ENCODE results near the gene PGS1.
A peak's percentile ranks its signal among the peaks of the same experiment; 100 is the strongest.

Gene PGS1

DNA sequence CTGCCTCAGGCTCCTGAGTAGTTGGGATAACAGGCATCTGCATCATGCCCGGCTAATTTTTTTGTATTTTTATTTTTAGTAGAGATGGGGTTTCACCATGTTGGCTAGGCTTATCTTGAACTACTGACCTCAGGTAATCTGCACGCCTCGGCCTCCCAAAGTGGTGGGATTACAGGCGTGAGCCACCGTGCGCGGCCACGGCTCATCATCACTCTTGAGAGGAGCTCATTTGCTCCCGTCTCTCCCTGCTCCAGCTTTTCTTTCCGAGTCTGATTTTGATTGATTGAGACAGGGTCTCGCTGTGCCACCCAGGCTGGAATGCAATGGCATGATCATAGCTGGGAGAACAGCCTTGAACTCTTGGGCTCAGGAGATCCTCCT lies 12.6 kb downstream of the PGS1 start:
- no peak overlapping the region for H3K4me3 ChIP-seq (ENCODE audit: low read depth, low read length)
- in situ Hi-C loops (cut with HindIII; ENCODE audit: low pct_ligation_motif_present, low sequenced_read_pairs) = no loop called here
- TF ChIP-seq, protein P1, sequence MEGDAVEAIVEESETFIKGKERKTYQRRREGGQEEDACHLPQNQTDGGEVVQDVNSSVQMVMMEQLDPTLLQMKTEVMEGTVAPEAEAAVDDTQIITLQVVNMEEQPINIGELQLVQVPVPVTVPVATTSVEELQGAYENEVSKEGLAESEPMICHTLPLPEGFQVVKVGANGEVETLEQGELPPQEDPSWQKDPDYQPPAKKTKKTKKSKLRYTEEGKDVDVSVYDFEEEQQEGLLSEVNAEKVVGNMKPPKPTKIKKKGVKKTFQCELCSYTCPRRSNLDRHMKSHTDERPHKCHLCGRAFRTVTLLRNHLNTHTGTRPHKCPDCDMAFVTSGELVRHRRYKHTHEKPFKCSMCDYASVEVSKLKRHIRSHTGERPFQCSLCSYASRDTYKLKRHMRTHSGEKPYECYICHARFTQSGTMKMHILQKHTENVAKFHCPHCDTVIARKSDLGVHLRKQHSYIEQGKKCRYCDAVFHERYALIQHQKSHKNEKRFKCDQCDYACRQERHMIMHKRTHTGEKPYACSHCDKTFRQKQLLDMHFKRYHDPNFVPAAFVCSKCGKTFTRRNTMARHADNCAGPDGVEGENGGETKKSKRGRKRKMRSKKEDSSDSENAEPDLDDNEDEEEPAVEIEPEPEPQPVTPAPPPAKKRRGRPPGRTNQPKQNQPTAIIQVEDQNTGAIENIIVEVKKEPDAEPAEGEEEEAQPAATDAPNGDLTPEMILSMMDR (IDR thresholded peaks at IDR 0.05; ENCODE audit: low read depth, low read length, missing control alignments) = no peak

DNA sequence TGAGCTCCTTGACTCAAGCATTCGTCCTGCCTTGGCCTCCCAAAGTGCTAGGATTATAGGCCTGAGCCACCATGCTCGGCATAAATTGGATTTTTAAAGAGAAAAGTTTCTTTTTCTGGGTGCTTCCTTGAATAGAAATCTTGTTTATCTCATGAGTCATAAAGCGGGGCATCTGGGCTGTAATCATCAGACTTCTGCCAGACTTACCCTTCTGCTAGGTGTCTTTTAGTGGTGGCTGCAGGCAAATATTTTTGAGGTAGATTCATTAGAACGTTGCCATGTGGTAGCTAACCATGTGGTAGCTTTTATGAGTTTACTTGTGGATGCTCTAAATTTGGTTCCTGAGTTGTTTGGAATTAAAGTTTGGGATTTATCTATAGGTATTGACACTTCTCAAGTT lies 13.4 kb downstream of the PGS1 start:
- in situ Hi-C loops (cut with HindIII; ENCODE audit: low pct_ligation_motif_present, low sequenced_read_pairs) = no loop called here
- Histone ChIP-seq H3K27me3 (replicated peaks) (no peaks in the 10 kb centered on the region), H3K36me3 (replicated peaks) (peaks cover 2% of the 10 kb centered on the region), H3K27ac (peak overlapping the region; percentile 88), H3K4me3 (ENCODE audit: low read depth, low read length) (no peak overlapping the region)
- DNase-seq = peak; percentile 63
- TF ChIP-seq, protein P1 (IDR thresholded peaks at IDR 0.05; ENCODE audit: low read depth, low read length, missing control alignments) = no peak

More for the DNA sequence above, 12.6 kb downstream of the PGS1 start:
- H3K36me3 ChIP-seq (replicated peaks) = no peaks in the 10 kb centered on the region
- peak overlapping the region; percentile 88 for H3K27ac ChIP-seq
- no peaks in the 10 kb centered on the region for H3K27me3 ChIP-seq (replicated peaks)
- DNase-seq = no peak

DNA sequence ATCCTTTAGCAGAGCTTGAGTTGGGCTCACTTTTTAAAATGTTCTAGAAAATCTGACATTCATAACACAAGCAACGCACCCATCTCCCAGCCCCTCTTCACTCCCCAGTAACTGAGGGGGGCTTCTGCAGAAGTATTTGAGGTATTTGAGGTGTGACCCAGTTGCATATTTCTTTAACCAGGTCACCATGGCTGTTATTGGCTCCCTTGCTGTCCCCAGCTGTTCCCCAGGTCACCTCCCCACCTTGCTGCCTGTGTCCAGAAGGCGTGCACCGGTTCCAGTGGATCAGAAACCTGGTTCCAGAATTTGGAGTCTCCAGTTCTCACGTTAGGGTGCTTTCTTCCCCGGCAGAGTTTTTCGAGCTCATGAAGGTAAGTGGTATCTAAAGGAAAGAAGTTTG lies 13.8 kb downstream of the PGS1 start:
- TF ChIP-seq, protein P1 (IDR thresholded peaks at IDR 0.05; ENCODE audit: low read depth, low read length, missing control alignments) = no peak
- no peak overlapping the region for H3K4me3 ChIP-seq (ENCODE audit: low read depth, low read length)
- H3K27me3 ChIP-seq (replicated peaks) = no peaks in the 10 kb centered on the region
- in situ Hi-C loops (cut with HindIII; ENCODE audit: low pct_ligation_motif_present, low sequenced_read_pairs) = no loop called here
- peak overlapping the region; percentile 88 for H3K27ac ChIP-seq
- peaks cover 2% of the 10 kb centered on the region for H3K36me3 ChIP-seq (replicated peaks)
- no peak for DNase-seq

DNA sequence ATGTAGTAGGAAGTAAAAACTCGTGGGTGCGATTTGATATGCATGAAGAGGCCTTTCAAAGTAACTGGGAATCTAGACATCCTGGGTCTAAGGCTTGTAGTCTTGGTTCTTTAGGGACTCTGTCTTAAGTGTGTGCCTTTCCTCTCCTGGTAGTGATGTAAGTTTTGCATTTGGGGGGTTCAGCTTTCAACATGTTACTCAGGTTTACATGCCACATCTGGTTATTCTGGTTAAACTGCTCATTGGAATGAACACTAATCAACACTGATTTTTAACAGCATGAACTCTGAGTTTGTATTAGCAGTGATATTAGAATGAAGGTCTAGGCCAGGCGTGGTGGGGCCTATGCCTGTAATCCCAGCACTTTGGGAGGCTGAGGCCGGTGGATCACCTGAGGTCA lies 15.1 kb downstream of the PGS1 start:
- TF ChIP-seq, protein P1 (IDR thresholded peaks at IDR 0.05; ENCODE audit: low read depth, low read length, missing control alignments) = no peak
- Histone ChIP-seq H3K27ac (no peak overlapping the region), H3K36me3 (replicated peaks) (peaks cover 11% of the 10 kb centered on the region), H3K27me3 (replicated peaks) (no peaks in the 10 kb centered on the region), H3K4me3 (ENCODE audit: low read depth, low read length) (no peak overlapping the region)
- in situ Hi-C loops (cut with HindIII; ENCODE audit: low pct_ligation_motif_present, low sequenced_read_pairs) = no loop called here
- DNase-seq = no peak

DNA sequence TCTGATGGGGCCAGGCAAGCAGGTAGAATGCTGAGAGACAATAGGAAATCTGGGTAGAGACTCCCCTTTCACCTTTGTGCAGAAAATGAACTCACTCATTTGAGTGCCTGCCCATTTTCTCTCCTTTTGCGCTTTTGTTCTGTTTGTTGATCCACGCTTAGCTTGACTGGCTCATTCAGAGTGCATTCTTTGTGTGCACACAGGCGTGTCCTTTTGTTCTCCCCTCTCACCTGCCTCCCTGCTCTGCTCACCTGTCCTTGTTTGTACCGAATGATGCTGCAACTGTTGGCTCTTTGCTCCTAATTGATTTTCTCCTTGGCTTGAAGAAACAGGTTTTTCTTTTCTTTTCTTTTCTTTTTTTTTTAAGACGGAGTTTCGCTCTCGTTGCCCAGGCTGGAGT lies 15.8 kb downstream of the PGS1 start:
- Histone ChIP-seq H3K27ac (no peak overlapping the region), H3K4me3 (ENCODE audit: low read depth, low read length) (no peak overlapping the region), H3K36me3 (replicated peaks) (peaks cover 17% of the 10 kb centered on the region), H3K27me3 (replicated peaks) (no peaks in the 10 kb centered on the region)
- no peak for DNase-seq
- in situ Hi-C loops (cut with HindIII; ENCODE audit: low pct_ligation_motif_present, low sequenced_read_pairs) = no loop called here
- TF ChIP-seq, protein P1 (IDR thresholded peaks at IDR 0.05; ENCODE audit: low read depth, low read length, missing control alignments) = no peak

DNA sequence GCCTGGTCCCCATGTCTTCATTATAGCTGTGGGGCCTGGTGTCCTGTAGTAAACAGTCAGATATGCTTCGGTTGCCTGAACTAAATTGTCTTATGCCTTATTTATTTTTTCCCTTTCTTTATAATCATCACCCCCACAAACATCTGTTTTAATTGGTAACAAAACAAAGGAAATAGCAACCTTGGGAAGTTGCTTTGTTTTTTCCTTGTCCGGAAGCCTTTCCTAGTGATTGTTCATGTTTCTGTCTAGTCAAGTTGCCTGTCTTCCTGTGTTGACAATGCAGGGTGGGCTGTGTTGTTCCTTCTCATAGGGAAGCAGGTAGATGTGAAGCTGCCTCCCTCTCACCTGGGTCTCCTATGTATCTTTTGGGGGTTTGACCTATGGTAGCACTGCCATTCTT lies 16.7 kb downstream of the PGS1 start:
- in situ Hi-C loops (cut with HindIII; ENCODE audit: low pct_ligation_motif_present, low sequenced_read_pairs) = no loop called here
- DNase-seq = no peak
- Histone ChIP-seq H3K27me3 (replicated peaks) (no peaks in the 10 kb centered on the region), H3K4me3 (ENCODE audit: low read depth, low read length) (no peak overlapping the region), H3K36me3 (replicated peaks) (peaks cover 26% of the 10 kb centered on the region), H3K27ac (no peak overlapping the region)
- TF ChIP-seq, protein P1 (IDR thresholded peaks at IDR 0.05; ENCODE audit: low read depth, low read length, missing control alignments) = no peak

All from brain microvascular endothelial cell (primary cell).